Measurements from ENCODE around the gene WDR27.
"Not testable (repeated sequence)": the region's sequence is repeated elsewhere in the genome, so short reads cannot be mapped to it uniquely, and the experiment has no call there.

The WDR27 gene

DNA sequence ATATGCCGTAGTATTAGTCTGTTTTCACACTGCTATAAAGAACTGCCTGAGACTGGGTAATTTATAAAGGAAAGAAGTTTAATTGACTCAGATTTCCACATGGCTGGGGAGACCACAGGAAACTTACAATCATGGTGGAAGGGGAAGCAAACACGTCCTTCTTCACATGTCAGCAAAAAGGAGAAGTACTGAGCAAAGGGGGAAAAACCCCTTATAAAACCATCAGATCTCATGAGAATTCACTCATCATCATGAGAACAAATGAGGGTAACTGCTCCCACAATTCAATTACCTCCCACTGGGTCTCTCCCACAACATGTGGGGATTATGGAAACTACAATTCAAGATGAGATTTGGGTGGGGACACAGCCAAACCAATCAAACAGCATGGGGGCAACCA lies 235.6 kb downstream of the WDR27 start:
- not testable (repeated sequence) for DNase-seq

DNA sequence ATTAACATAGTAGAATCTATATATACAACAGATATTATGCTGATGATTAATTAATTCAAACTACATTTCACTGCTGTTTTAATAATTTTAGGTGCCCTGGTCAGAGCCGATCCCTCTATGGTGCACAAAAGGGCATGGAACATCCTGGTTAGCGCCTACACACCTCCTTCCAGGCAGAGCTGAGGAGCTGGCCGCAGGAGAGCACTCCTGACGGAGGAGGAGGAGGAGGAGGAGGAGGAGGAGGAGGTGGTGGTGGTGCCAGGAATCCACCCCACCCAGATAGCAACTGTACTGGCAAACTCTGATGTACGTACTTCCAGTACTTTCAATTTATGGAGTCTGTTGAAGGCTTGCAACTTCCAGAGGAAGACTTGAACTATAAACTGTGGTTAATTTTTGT lies 244.1 kb downstream of the WDR27 start:
- no peak for DNase-seq

DNA sequence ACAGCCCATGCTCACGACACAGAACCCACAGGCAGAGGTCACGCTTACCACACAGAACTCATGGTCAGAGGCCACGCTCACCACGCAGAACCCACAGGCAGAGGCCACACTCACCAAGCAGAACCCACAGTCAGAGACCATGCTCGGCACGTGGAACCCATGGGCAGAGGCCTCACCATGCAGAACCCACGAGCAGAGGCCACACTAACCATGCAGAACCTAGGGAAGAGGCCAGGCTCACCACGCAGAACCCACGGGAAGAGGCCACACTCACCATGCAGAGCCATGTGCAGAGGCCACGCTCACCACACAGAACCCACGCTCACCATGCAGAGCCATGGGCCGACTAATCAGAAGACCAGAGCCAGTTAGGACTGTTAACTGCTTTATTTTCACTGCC lies 245.0 kb downstream of the WDR27 start:
- no peak for DNase-seq

DNA sequence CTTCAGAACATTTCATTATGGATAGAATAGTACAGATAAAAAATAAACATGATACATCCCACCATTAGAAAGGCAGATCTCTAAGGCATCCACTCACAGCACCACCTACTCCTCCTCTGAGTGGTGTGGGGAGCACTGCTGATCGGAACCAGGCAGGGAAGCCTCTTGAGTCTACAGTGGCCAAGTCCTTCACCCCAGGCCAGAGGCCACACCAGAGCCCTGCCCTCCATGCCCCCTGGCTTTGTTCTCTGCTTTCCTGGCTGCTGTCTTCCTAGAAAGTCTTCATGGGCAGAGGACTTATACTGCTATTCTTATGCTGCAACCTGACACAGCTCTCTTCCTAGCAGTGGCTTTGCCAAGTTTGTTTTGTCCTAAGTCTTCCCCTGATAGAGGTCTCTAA lies 246.4 kb downstream of the WDR27 start:
- DNase-seq = no peak

DNA sequence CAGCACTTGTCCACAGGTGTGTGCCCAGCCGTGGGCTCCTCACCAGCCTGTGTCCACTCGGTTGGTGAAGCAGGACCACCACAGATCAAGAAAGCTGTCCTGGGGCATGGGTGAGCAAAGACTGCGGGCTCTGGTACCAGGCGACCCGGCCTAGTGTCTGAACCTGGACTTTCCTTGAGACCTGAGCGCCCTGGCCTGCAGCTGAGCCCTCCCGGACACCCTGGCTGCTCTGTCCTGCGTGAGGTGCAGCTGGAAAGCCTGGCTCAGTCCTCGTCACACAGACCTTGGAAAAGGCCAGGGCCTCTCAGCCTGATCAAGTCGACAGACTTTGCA lies 247.0 kb downstream of the WDR27 start:
- DNase-seq = no peak

DNA sequence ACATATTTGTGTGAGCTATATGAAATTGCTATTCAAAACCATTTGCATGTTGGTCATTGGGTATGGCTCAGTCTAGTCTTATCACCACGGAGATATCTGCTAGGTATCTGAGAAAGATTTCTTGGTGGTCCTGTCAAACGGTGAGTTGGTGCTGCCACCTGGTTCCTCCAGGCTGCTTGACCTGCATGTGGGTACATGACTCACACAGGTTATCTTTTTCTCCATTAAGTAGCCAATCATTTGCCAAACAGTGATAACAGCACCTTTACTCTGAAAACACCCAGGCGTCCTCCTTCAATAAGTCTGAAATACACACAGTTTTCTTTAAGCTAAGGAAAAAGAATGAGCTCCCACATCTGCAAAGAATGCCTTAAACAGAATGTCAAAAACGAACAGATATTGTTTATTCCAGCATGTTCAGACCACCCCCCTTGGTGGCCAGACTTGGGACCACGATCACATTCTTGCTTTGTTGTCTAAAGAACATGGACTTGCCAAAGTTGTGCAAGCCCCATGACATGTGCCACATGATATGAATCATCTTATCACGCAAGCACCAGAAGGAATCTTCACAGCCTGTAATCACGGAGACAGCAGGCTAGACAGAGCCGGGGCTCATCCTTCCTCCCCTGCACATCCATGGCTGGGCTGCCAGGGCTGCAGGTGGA lies 247.5 kb downstream of the WDR27 start:
- DNase-seq = no peak

DNA sequence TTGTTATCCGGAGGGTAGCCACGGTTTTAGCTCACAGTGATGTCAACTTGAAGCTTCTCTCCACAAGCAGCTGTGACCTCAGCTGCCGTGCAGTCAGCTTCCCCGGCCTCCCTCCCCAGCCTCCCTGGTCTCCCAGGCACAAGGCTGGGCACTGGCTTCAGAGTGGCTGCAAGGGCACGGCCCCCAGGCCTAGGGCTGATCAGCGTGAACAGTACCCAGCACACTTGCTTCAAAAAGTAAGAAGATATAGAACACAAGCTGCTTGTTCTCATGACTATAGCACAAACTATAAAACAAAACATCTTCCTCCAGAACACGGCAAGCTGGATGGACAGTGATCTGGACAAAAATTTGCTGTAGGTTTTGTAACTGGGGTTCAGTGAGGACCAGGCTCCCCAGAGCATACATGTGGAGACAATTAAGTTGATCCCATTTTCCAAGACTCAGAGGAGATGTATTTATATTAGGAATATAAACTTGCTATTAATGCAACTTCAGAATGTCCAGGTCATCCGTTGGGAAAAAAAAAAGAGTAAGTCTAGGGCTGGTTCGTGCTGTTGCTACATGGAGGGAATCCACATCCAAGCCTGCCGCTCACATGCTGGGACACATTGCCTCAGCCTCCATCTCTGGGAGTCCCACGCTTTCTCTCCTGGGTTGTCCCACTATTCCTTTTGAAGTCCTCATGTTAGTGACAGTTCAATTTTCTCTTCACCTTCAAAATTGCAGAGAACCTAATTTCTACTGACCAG lies 248.8 kb downstream of the WDR27 start:
- DNase-seq = no peak

DNA sequence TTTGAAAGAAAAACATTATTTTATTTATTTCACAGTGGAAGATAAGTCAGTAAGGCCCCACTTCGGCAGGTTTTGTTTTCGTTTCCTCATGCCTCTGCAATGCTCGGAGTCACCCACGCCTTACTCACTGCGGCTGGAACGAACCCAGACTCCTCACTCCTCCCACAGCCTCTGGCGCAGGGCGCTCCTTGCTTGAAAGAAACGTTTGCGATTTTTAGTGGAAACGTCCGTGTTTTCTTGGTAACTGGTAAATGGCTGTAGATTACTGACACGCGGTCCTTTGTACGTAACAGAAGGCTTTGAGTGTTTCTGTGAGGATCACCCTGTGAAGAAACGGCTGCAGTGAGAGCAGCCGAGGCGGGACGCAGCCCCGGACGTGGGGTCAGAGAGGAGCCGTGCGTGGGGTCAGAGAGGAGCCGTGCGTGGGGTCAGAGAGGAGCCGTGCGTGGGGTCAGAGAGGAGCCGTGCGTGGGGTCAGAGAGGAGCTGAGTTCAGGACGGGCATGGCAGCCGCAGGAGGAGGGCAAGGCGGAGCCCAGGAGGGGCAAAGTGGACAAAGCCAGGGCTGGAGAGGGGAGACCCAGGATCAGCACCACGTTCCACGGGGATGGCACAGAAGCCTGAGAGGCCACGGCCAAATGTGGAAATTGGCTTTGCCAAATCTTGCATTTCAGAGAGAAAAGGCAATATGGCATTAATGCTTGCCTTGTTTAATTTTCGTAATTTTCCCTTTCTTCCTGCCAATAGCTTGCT lies 249.5 kb downstream of the WDR27 start:
- no peak for DNase-seq

DNA sequence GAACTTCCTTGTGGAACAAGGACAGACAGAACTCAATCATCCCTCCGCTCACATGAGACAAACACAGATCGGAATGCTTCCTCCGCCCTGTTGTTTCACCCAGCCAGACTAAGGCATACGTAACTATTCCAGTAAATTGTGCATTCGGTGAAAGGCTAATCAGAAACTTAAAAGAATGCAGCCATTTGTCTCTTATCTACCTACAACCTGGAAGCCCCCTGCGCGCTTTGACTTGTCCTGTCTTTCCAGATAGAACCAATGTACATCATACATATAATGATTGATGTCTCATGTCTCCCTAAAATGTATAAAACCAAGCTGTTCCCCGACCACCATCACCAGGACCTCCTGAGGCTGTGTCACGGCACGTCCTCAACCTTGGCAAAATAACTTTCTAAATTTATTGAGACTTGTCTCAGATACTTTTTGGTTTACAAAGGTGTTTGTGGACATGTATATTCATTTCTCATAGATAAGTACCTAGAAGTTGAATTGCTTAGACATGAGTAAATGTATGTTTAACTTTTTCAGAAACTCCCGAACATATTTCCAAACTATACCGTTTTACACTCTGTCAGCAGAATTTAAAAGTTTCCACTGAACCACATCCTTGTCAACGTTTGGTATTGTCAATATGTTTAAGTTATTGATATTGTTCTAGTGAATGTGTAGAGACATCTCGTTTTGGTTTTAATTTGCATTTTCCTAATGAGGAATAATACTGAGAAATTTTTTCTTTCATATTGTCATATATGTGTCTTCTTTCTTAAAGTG lies 250.6 kb downstream of the WDR27 start:
- DNase-seq = no peak

DNA sequence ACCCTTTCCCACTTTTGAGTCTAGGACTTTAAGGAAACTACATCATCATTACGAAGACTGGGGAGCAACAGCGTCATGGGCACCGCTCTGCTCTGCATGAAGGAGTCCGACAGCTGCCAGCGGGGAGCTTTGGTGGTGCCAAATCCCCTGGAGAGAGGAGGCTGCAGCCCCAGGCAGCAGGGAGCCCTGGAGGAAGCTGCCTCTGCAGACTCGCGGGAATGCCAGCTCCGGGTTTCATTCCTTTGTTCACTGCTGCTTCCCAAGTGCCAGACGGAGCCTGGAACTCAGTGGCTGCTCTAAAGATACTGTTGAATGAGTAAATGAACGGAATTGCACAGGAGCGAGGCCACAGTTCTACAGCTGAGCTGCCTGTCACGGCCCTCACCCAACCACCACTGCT lies 251.7 kb downstream of the WDR27 start:
- DNase-seq = no peak

DNA sequence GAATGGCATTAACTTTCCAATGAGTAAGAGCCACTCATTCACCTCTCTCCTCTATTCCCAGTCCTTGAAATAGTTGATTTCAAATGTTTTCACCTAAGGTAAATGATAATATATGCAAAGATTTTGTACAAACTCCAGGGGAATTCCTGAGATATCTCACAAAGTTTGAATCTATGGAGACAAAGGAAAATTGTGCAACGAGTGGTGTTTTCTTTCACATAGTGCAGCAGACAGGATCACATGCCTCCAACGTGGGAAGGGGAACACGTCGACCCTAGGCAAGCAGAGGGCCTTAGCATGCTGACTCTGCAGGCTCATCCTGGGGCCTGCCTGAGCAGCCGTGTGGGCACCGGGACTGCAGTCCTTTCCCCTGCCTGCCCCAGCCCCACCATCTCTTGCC lies 252.6 kb downstream of the WDR27 start:
- no peak for DNase-seq

DNA sequence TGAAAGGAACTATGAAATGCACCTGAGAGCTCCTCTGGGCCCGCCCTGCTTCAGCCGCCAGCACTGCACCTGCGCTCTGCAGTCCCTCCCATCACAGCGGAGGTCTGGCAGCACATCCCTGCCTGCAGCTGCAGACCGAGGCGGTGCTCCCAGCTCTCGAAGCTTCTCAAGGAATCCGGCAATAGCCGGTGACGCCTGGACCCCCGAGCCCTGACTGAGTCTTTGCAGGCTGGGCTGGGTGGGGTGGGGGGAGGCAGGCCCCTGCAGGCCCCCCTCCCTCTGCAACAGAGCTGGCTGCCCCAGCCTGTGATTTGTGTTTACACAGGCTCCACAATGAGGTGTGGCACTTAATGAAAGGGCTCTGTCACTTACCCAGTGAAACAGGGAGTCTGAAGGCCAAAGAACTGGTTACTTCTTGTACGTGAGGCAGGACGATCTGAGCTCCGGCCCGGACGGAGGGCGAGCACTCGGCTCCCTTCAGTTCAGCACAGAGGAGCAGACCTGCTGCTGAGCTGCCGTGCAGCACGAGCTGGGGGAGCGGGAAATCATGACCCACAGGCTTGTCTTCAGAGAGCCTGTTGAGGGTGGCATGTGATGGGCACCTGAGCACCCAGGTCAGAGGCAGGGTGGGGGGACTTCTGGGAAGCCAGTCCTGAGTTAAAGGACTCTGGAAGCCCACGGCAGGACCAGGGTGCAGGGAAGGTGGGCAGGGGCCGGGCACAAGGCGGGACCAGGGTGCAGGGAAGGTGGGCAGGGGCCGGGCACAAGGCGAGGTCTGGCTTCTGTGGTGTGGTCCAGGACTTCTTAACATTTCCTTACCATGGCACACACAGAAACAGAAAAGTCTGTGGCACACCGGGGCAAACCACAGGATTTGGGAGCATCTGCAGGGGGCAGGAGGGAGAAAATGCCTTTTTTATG lies 255.9 kb downstream of the WDR27 start:
- DNase-seq = no peak

DNA sequence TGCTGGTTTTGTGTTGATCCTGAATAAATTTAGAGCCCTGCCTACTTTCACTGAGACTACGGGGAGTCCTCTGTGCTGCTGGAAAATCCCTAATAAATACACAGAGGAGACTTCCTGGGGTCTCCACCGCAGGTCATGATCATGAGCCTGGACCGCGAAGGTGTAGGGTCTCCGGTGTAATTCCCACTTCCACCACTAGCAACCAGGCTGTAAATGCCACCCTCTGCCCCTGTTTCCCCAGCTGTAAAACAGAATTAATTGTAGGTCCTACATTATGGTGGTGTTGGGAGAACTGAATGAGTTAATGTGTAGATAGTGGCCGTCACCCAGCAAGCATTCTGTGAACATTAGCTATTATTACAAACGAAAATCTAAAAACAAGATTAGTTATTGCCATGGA lies 256.6 kb downstream of the WDR27 start:
- no peak for DNase-seq

DNA sequence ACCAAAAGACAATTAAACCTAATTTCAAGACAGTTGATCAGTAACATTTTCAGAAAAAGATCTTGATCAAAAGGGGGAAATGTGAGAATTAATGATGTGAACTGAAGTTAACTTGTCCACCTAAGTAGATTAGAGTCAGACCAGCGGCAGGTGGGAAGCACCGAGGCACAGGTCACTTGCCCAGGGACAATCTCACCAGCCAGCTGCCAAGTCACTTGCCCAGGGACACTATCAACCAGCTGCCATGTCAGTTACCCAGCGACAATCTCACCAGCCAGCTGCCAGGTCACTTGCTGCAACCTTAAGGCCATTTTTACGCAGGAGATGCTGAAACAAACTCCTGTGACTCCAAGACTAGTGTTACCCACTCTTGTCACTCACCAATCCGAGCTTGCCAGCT lies 260.5 kb downstream of the WDR27 start:
- no peak for DNase-seq

DNA sequence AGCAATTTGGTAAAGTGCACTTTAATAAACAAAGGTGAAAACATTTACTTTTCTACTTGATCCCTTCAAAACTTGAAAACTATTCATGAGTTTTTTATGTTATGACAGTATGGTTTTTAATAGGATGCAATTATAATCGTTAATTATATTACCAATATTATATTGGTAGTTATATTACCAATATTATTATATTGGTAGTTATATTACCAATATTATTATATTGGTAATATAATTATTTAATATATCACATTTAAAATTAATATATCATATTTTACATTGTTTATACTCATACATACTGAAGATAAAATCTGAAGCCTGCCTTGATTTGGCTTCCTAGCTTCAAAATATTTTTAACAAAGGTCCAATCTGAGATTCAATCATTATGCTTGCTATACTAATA lies 262.1 kb downstream of the WDR27 start:
- DNase-seq = no peak

DNA sequence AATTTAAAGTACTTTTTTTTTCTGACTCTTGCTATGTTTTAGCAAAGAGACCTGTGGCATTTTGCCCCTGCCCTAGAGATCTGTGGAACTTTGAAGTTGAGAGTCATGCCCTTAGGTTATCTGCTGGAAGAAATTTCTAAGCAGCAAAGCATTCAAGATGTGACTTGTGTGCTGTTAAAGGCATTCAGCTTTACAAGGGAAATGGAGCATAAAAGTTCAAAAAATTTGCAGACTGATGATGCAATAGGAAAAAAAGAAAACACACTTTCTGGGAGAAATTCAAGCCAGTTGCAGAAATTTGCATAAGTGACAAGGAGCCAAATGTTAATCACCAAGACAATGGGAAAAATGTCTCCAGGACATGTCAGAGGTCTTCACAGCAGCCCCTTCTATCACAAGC lies 267.3 kb downstream of the WDR27 start:
- DNase-seq = not testable (repeated sequence)

DNA sequence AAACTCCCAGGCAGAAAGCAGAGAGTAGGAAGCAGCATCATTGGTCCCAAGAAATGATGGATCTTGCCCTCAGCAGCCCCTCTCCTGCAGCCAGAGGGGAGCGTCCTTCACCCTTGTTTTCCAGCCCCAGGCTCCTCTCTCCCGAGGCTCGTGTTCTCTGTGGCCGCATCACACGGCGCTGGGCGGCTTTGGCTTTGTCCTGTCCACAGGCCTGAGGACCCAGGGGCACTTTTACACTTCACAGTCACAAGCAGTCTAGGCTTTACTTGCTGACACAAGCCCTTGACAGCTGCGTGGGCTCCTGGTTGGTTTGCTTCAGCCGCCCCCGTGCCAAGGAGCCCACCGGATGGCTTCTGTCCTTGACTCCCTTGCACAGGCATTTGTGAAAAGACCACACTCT lies 272.8 kb downstream of the WDR27 start:
- DNase-seq = no peak

DNA sequence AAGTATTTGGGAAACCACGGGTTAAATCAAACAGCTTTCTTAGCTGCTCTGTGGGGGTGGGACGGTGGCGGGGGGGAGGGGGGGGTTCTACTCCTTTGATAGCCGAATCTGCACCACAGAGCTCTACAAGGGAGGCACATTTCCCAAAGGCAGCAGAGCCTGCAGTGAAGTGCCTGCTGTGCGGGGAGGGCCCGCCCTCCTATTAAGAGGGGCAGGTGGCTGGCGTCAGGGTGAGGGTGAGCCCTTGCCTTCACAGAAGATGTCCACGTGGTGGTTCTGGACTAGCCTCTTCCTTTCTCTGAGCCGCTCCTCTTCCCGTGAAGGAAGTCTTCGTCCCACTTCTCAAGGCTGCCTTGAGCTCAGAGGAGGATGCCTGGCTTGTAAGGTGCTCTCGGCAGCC lies 273.3 kb downstream of the WDR27 start:
- no peak for DNase-seq

DNA sequence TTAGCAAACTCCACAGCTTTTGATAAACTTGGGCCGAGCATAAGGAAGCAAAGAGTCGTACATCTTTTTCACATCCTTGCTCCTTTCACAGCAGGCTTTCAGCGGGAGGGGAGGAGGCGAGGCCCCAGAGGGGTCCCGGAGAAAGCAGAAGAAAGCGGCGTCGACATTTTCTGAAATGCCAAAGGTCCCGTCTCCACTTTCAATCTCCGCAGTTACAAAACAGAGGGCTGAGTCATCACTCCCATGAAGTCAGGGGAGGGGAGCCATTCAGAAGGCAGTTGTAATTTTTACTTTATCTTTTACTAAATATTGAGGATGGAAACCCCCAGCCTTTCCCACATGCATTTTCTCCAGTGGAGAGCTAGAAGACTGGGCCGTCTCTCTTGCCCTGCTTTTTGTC lies 274.0 kb downstream of the WDR27 start:
- no peak for DNase-seq

DNA sequence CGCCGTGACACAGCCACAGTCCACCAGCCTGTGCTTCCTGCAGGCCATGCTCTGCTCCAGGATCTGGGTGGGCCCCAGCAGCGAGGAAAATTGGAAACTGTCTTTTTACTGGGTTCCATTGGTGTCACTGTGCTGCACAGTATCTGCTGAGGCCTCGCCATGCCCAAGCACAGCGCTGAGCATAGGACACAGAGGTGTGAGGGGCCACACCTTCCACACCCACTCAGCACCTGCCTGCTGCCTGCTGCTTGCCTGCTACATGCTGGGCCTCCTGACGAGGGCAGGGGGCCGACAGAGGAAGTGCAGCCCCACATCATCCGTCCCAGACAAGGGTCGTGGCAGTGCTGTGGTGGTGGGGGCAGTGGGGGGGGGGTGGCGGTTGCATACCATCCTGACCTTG lies 275.2 kb downstream of the WDR27 start:
- no peak for DNase-seq

DNA sequence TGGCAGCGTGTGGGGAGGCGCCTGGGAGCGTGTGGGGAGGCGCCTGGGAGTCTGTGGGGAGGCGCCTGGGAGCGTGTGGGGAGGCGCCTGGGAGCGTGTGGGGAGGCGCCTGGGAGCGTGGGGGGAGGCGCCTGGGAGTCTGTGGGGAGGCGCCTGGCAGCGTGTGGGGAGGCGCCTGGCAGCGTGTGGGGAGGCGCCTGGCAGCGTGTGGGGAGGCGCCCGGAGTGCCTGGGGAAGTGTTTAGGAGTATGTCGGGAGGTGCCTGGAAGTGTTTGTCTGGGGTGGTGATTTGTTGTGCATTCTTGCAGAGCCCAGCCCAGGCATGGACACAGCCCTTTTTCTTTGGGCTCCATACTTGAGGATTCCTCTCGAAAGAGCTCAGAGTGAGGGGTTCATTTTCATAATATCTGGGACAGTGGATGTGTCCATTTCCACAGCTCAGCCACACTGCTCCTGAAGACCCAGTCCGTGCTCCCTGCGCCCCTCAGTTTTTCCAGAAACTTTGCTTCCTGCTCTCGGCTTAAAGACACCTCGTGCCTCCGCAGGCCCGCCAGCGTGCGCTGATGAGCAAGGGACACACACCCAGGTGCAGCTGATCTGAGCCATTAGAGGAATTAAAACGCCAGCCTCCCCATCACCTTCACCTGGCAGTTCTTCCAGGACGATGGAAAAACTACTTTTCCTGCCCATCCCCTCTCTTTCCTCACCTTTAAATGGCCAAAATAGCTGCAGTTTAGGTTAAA lies 276.0 kb downstream of the WDR27 start:
- no peak for DNase-seq

DNA sequence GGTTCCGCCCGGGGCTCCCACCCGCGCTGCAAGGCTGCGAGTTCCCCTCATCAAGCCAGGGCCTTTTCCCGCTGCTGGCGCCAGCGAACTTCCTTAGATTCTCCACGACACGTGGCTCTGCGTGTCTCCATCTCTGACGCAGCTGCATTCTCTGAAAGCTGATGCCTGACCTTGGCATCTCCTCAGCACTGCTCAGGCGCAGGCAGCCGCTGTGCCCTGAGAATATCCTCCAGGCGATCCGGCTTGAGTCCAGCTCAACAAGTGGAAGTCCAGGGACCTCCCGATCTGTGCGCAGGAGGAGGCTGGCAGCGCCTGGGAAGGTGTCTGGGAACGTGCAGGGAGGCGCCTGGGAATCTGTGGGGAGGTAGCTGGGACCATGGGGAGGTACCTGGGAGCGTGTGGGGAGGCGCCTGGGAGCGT lies 277.0 kb downstream of the WDR27 start:
- DNase-seq = no peak

Measured in activated CD8-positive, alpha-beta memory T cell treated with anti-CD3 and anti-CD28 coated beads for 24 hours (primary cell).